ENCODE data around the gene ACY1.
A peak's percentile ranks its signal among the peaks of the same experiment; 100 is the strongest.
"Not testable (repeated sequence)": the region's sequence is repeated elsewhere in the genome, so short reads cannot be mapped to it uniquely, and the experiment has no call there.

Gene ACY1

GRCh38 chr3:51986010-51986947 is 2.9 kb downstream of the ACY1 start:
- no peak for DNase-seq

GRCh38 chr3:51987568-51987967 is 4.2 kb downstream of the ACY1 start:
- no peak for DNase-seq

GRCh38 chr3:51988286-51989146 is 5.2 kb downstream of the ACY1 start:
- DNase-seq = no peak

GRCh38 chr3:51990501-51990971 is 7.2 kb downstream of the ACY1 start:
- not testable (repeated sequence) for DNase-seq

GRCh38 chr3:51992017-51992682 is 8.8 kb downstream of the ACY1 start:
- DNase-seq = no peak

GRCh38 chr3:51993657-51994056 is 10.3 kb downstream of the ACY1 start:
- DNase-seq = not testable (repeated sequence)

GRCh38 chr3:51994530-51994929 is 11.2 kb downstream of the ACY1 start:
- no peak for DNase-seq

- peak; percentile 87 to 88 for DNase-seq
Observed at GRCh38 chr3:51995346-51996163, 12.2 kb downstream of the ACY1 start, which contains the start of gene RPL29. Gene RPL29, minus strand, starts transcription at chr3:51995895. Its CDS starts 434 bp downstream, at chr3:51995461.

- DNase-seq = no peak
Observed at GRCh38 chr3:51997172-51997571, 13.8 kb downstream of the ACY1 start.

- DNase-seq = peak; percentile 12 to 20
Observed at GRCh38 chr3:51997935-51998596, 14.7 kb downstream of the ACY1 start.

GRCh38 chr3:51998774-51999173 is 15.4 kb downstream of the ACY1 start:
- DNase-seq = no peak

GRCh38 chr3:51999846-52000245 is 16.5 kb downstream of the ACY1 start:
- no peak for DNase-seq

GRCh38 chr3:52001443-52001974 is 18.2 kb downstream of the ACY1 start:
- DNase-seq = peak; percentile 63 to 70

GRCh38 chr3:52002748-52003147 is 19.4 kb downstream of the ACY1 start:
- DNase-seq = no peak

- peak; percentile 62 to 77 for DNase-seq
Observed at GRCh38 chr3:52004163-52004787, 20.9 kb downstream of the ACY1 start.

GRCh38 chr3:52004906-52005395 is 21.6 kb downstream of the ACY1 start:
- no peak for DNase-seq

GRCh38 chr3:52005571-52005986 is 22.2 kb downstream of the ACY1 start:
- peak; percentile 54 to 55 for DNase-seq

- DNase-seq = no peak
Observed at GRCh38 chr3:52006017-52006819, 22.9 kb downstream of the ACY1 start.

- DNase-seq = no peak
Observed at GRCh38 chr3:52006820-52007133, 23.4 kb downstream of the ACY1 start.

GRCh38 chr3:52007291-52007690 is 24.0 kb downstream of the ACY1 start:
- DNase-seq = no peak

Measured in SHP77 (cell line).